Frontal cortex (tissue), 4 donors: Measurements from ENCODE around the gene MPHOSPH8. TPM values are rescaled to one million over a fixed set of nuclear protein-coding genes. Genes with fewer than 3 reads are reported as not detected.

Experiments
- DNase-seq, 2 donors: peaks; one replicate each; pipeline ENCODE4 v3.0.0; 2012; ENCODE audit warnings: low spot score in 2 of 2
- FAIRE-seq: peaks from 2 replicates; lab custom pipeline; 2012; peaks lifted over from hg19 to GRCh38; lab: Jason Lieb, UNC
- total RNA-seq: library from RNA; depleted of rRNA; stranded (reverse); fragments of >200 nt; gene quantifications from one replicate; pipeline ENCODE4 v1.2.3, GENCODE V29; 2014
- donor health status: control.
- donor health status: control.
- donor health status: control.

MPHOSPH8 gene
- total RNA-seq, result 33.4 TPM

- DNase-seq (peak; percentile 91 to 93), FAIRE-seq (no peak)
These were observed at the start of gene MPHOSPH8 for GRCh38 chr13:19633479-19634255. MPHOSPH8 (plus strand) TSS chr13:19633659; CDS start chr13:19633749, 90 bp downstream.

- DNase-seq (no peak), FAIRE-seq (no peak)
These were observed 46.4 kb upstream of the MPHOSPH8 start for GRCh38 chr13:19586904-19587634.

GRCh38 chr13:19587635-19588300 lies 45.7 kb upstream of the MPHOSPH8 start:
- peak; percentile 17 for FAIRE-seq
- peak in 1 of 2 donors; percentile 24 for DNase-seq

GRCh38 chr13:19589312-19589711 lies 44.1 kb upstream of the MPHOSPH8 start:
- no peak for DNase-seq
- no peak for FAIRE-seq

- FAIRE-seq (no peak), DNase-seq (no peak)
These were observed 43.0 kb upstream of the MPHOSPH8 start for GRCh38 chr13:19590423-19590822.

- DNase-seq (no peak), FAIRE-seq (no peak)
These were observed 41.6 kb upstream of the MPHOSPH8 start for GRCh38 chr13:19591864-19592263.

GRCh38 chr13:19592657-19593180 lies 40.7 kb upstream of the MPHOSPH8 start:
- DNase-seq (no peak), FAIRE-seq (no peak)

GRCh38 chr13:19596086-19596485 lies 37.4 kb upstream of the MPHOSPH8 start:
- FAIRE-seq (no peak), DNase-seq (no peak)

GRCh38 chr13:19596960-19597361 lies 36.5 kb upstream of the MPHOSPH8 start:
- DNase-seq (no peak), FAIRE-seq (no peak)

GRCh38 chr13:19597523-19597922 lies 35.9 kb upstream of the MPHOSPH8 start:
- FAIRE-seq (no peak), DNase-seq (no peak)

- FAIRE-seq (no peak), DNase-seq (peak; percentile 35 to 40)
These were observed 31.4 kb upstream of the MPHOSPH8 start for GRCh38 chr13:19601749-19602725.

GRCh38 chr13:19604306-19604705 lies 29.2 kb upstream of the MPHOSPH8 start:
- FAIRE-seq (no peak), DNase-seq (no peak)

GRCh38 chr13:19605161-19605955 lies 28.1 kb upstream of the MPHOSPH8 start:
- FAIRE-seq (no peak), DNase-seq (no peak)

GRCh38 chr13:19606152-19606551 lies 27.3 kb upstream of the MPHOSPH8 start:
- DNase-seq (no peak), FAIRE-seq (no peak)

- DNase-seq, result no peak
These were observed 26.7 kb upstream of the MPHOSPH8 start for GRCh38 chr13:19606737-19607136.

GRCh38 chr13:19607523-19608078 lies 25.9 kb upstream of the MPHOSPH8 start:
- DNase-seq (no peak), FAIRE-seq (no peak)

More at GRCh38 chr13:19606737-19607136, 26.7 kb upstream of the MPHOSPH8 start:
- FAIRE-seq, result no peak

- DNase-seq, result no peak
- no peak for FAIRE-seq
These were observed 14.5 kb upstream of the MPHOSPH8 start for GRCh38 chr13:19618977-19619376.

- FAIRE-seq (no peak), DNase-seq (no peak)
These were observed 11.3 kb upstream of the MPHOSPH8 start for GRCh38 chr13:19622193-19622592.
